ENCODE measurements around the gene GCFC2.

- no peak for TF ChIP-seq SUZ12 (IDR thresholded peaks at IDR 0.05; ENCODE audit: extremely low read depth, insufficient read depth, insufficient read length)
- no peak for TF ChIP-seq YY1 (IDR thresholded peaks at IDR 0.05; ENCODE audit: insufficient read depth, insufficient read length)
Observed at GRCh38 chr2:75654012-75654411, 56.7 kb downstream of the GCFC2 start.
